Gastroesophageal sphincter (tissue), 3 donors: ENCODE results near the gene C1orf232.

Experiments used
- EP300 ChIP-seq: sonication (generic); formaldehyde crosslinking; IDR thresholded peaks from one replicate; pipeline ENCODE4 v1.6.1; 2017; ENCODE audit warnings: antibody characterized with exemption, mild to moderate bottlenecking
- POLR2A ChIP-seq, 2 donors: fragments of 450-650 bp; IDR thresholded peaks; one replicate each; pipeline ENCODE4 v1.6.1; 2017; ENCODE audit warnings: antibody characterized with exemption in 2 of 2, mild to moderate bottlenecking in 2 of 2, moderate library complexity in 1 of 2
- TF ChIP-seq, protein P1 (sequence below), 4 experiments: fragments of 200-600 bp in 2 of 4; fragments of 450-650 bp in 2 of 4; sonication (generic) in 1 of 4; IDR thresholded peaks; one replicate each; pipeline ENCODE4 v1.5.1; 2017 to 2019; ENCODE audit warnings: antibody characterized with exemption in 4 of 4, mild to moderate bottlenecking in 2 of 4, moderate library complexity in 2 of 4

DNA sequence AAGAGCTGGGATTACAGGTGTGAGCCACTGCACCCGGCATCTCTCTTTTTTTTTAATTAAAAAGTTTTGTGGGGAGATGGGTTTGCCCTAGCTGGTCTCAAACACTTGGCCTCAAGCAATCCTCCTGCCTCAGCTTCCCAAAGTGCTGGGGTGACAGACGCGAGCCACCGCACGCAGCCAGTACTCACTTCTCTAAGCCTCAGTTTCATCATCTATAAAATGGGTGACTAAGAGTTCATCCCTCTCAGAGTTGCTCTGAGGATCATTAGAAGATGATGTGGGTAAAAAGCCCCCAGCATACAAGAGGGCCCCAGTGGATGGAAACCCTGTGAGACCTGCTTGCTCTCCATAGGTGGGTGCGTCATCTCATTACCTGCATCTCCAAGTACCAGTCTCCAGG, 19.1 kb upstream of the C1orf232 start:
- TF ChIP-seq, protein P1, sequence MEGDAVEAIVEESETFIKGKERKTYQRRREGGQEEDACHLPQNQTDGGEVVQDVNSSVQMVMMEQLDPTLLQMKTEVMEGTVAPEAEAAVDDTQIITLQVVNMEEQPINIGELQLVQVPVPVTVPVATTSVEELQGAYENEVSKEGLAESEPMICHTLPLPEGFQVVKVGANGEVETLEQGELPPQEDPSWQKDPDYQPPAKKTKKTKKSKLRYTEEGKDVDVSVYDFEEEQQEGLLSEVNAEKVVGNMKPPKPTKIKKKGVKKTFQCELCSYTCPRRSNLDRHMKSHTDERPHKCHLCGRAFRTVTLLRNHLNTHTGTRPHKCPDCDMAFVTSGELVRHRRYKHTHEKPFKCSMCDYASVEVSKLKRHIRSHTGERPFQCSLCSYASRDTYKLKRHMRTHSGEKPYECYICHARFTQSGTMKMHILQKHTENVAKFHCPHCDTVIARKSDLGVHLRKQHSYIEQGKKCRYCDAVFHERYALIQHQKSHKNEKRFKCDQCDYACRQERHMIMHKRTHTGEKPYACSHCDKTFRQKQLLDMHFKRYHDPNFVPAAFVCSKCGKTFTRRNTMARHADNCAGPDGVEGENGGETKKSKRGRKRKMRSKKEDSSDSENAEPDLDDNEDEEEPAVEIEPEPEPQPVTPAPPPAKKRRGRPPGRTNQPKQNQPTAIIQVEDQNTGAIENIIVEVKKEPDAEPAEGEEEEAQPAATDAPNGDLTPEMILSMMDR (IDR thresholded peaks at IDR 0.05), result no peak
- TF ChIP-seq POLR2A (IDR thresholded peaks at IDR 0.05) (no peak), EP300 (no peak)
